ENCODE results near the gene VDR. TPM values are rescaled to one million over a fixed set of nuclear protein-coding genes. Genes with fewer than 3 reads are reported as not detected.

The VDR gene
- total RNA-seq, 2 donors from 2014 or later, result 12.0 to 23.0 TPM

DNA sequence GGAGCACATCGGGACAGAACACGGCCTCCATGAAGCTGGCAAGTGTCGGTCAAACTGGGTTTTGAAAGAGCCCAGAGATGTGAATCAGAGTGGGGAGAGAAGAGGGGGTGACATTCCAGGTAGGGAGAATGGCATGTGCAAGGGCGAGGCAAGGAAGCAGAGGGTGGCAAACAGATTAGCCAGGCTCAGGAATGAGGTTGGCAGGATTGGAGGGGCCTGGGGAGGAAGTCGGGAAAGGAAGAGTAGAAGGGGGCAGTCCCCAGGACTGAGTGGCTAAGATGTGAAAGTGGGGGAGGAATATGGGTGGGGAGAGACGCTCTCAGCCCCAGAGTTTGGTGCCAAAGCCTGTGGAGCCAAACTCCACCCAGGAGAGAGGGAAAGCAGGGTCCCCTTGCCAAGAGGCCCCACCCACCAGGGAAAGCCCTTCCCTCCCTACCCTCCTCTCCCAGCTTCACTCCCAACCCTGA, 79.6 kb downstream of the VDR start:
- H3K27ac Mint-ChIP-seq, result peak overlapping the region; percentile 86 to 89
- no peaks in the 10 kb centered on the region for H3K36me3 Mint-ChIP-seq
- peaks cover 44 to 52% of the 10 kb centered on the region in 2 donors for H3K4me1 Mint-ChIP-seq (ENCODE audit: low read depth in 2 of 2)
- H3K4me3 Mint-ChIP-seq, result no peak overlapping the region
- H3K9me3 Mint-ChIP-seq, result no peaks in the 10 kb centered on the region
- no peak for ATAC-seq
- H3K27me3 Mint-ChIP-seq, result no peaks in the 10 kb centered on the region
- DNase-seq (ENCODE audit: low spot score), result no peak

DNA sequence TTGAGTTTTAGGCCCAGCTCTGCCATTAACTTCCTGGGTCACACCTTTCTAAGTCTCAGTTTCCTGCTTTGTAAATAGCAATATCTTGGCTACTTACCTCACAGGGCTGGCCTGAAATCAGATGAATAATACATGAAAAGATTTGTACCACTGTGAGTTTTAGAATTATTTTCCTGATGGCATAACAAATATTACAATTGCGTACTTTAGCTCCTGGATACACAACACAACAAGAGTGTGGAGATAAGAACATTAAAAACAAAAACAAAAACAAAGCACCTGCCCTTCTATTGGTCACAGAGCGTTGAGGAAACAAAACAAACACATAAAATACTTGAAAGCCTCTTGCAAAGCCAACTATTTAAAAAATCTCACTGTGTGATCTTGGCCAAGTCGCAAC, 80.2 kb downstream of the VDR start:
- DNase-seq (ENCODE audit: low spot score), result no peak
- no peaks in the 10 kb centered on the region for H3K9me3 Mint-ChIP-seq
- H3K4me3 Mint-ChIP-seq, result peak overlapping the region; percentile 69
- no peaks in the 10 kb centered on the region for H3K36me3 Mint-ChIP-seq
- peak overlapping the region; percentile 86 to 89 for H3K27ac Mint-ChIP-seq
- ATAC-seq, result no peak
- H3K4me1 Mint-ChIP-seq (ENCODE audit: low read depth in 2 of 2), result peaks cover 46 to 53% of the 10 kb centered on the region in 2 donors
- no peaks in the 10 kb centered on the region for H3K27me3 Mint-ChIP-seq

DNA sequence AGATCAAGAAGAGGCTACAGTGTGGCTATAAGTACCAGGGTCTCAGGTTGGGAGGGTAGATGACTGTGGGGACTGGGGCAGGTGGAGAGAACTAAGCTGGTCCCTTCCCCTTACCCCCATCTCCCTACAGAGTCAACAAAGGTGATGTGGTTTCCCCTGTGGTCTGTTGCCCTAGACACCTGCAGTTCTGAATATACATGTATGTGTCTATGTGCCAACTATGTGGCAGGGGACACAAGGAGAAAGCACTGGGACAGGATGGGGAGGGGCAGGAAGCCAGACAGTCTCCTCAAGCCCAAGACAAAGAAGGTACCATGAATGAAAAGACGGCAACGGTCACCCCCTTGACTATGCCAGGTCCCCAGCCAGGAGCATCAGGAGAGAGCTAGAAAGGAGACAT, 80.6 kb downstream of the VDR start:
- DNase-seq (ENCODE audit: low spot score) (no peak), ATAC-seq (peak in 1 of 2 donors; percentile 22)
- Mint-ChIP-seq H3K27ac (peak overlapping the region; percentile 86 to 89), H3K9me3 (no peaks in the 10 kb centered on the region), H3K4me3 (peak overlapping the region; percentile 69), H3K36me3 (no peaks in the 10 kb centered on the region), H3K4me1 (ENCODE audit: low read depth in 2 of 2) (peaks cover 46 to 53% of the 10 kb centered on the region in 2 donors), H3K27me3 (no peaks in the 10 kb centered on the region)

DNA sequence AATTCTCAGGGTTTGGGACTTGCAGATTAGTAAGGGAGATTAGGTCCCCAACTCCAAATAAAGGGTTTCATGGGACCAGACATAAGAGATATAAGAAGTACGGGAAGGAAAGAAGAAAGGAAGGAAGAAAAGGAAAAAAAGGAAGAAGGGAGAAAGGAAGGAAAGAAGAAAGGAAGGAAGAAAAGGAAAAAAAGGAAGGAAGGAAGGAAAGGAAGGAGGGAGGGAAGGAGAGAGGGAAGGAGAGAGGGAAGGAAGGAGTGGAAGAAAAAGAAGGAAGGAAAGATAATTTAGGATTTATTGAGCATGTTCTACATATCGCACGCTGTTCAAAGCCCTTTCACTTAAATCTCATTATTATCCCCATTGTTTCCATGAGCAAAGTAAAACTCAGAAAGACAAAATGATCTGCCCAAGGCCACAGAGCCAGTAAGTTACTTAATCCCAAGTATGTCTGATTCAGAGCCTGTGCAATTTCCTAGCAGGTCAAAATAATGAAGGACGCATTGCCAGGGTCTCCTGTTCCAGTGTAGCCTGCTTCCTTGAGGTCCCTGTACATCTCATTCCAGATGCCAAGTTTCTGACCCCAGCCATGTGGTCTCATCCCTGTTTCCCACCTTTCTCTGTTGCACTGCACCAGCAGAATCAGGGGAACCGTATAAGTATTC, 81.2 kb downstream of the VDR start:
- H3K27ac Mint-ChIP-seq, result peak overlapping the region; percentile 86 to 89
- H3K27me3 Mint-ChIP-seq, result no peaks in the 10 kb centered on the region
- no peaks in the 10 kb centered on the region for H3K9me3 Mint-ChIP-seq
- no peak for ATAC-seq
- peak overlapping the region; percentile 69 for H3K4me3 Mint-ChIP-seq
- no peaks in the 10 kb centered on the region for H3K36me3 Mint-ChIP-seq
- no peak for DNase-seq (ENCODE audit: low spot score)
- H3K4me1 Mint-ChIP-seq (ENCODE audit: low read depth in 2 of 2), result peaks cover 46 to 52% of the 10 kb centered on the region in 2 donors

DNA sequence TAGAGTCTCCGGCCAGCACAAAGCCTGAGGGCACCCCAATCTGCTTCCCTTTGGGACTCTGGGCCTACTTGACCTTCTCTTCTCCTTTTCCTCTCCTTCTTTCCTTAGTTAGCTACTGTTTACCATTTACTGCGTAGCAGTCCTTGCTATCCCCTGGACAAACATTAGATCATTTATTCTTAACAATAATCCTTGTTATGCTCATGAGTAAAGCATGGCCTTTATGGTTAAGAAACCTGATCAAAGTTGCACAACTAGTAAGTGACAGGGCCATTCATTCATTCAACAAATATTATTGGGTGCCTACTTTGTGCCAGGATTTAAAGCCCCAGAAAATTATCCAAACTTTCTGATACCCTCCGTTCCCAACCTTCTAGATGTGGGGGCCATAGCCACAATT, 81.9 kb downstream of the VDR start:
- peak overlapping the region; percentile 68 to 89 for H3K27ac Mint-ChIP-seq
- H3K4me1 Mint-ChIP-seq (ENCODE audit: low read depth in 2 of 2), result peaks cover 47 to 54% of the 10 kb centered on the region in 2 donors
- DNase-seq (ENCODE audit: low spot score), result no peak
- H3K27me3 Mint-ChIP-seq, result no peaks in the 10 kb centered on the region
- no peaks in the 10 kb centered on the region for H3K9me3 Mint-ChIP-seq
- no peak overlapping the region for H3K4me3 Mint-ChIP-seq
- no peaks in the 10 kb centered on the region for H3K36me3 Mint-ChIP-seq
- no peak for ATAC-seq

DNA sequence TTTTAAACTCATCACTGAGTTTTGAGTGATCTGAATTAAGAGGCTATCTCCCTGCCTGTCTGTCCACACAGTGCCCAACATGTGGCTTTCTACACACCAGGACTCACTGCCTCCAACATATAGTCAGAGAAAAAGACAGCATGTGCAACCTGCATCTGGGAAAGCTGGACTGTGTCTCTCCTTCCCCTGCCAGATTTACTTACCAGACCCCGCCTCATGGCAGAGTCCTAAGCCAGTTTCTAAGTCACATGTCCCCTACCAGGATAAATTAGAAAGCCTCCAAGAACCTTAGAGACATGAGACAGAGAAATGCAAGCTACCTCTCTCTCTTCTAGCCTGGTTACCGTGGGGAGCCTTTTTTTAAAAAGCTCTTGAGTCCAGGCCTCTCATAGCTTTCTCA, 82.4 kb downstream of the VDR start:
- peak overlapping the region; percentile 19 for H3K4me3 Mint-ChIP-seq
- peak overlapping the region; percentile 68 to 89 for H3K27ac Mint-ChIP-seq
- H3K36me3 Mint-ChIP-seq, result no peaks in the 10 kb centered on the region
- no peaks in the 10 kb centered on the region for H3K27me3 Mint-ChIP-seq
- H3K9me3 Mint-ChIP-seq, result no peaks in the 10 kb centered on the region
- no peak for DNase-seq (ENCODE audit: low spot score)
- H3K4me1 Mint-ChIP-seq (ENCODE audit: low read depth in 2 of 2), result peaks cover 50 to 58% of the 10 kb centered on the region in 2 donors
- ATAC-seq, result no peak

DNA sequence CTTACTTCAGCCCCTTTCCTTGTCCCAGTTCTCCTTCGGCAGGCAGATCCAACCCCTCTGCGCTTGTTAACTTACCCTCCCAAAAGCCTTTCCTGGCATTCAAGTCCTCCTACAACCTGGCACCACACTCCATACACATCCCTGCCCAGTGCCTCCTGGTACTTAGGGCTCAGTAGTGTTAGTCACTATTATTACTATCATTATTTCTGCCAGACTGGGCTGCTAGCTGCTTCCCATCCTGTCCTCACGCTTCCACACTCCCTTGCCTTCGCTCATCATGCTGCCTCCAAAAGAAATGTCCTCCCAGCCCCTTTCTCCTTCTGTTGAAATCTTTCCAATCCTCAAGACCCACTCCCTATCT, 83.5 kb downstream of the VDR start:
- DNase-seq (ENCODE audit: low spot score) (no peak), ATAC-seq (no peak)
- Mint-ChIP-seq H3K27ac (peak overlapping the region; percentile 68 to 89), H3K9me3 (no peaks in the 10 kb centered on the region), H3K27me3 (no peaks in the 10 kb centered on the region), H3K4me3 (peak overlapping the region; percentile 88), H3K36me3 (no peaks in the 10 kb centered on the region), H3K4me1 (ENCODE audit: low read depth in 2 of 2) (peaks cover 58 to 67% of the 10 kb centered on the region in 2 donors)

DNA sequence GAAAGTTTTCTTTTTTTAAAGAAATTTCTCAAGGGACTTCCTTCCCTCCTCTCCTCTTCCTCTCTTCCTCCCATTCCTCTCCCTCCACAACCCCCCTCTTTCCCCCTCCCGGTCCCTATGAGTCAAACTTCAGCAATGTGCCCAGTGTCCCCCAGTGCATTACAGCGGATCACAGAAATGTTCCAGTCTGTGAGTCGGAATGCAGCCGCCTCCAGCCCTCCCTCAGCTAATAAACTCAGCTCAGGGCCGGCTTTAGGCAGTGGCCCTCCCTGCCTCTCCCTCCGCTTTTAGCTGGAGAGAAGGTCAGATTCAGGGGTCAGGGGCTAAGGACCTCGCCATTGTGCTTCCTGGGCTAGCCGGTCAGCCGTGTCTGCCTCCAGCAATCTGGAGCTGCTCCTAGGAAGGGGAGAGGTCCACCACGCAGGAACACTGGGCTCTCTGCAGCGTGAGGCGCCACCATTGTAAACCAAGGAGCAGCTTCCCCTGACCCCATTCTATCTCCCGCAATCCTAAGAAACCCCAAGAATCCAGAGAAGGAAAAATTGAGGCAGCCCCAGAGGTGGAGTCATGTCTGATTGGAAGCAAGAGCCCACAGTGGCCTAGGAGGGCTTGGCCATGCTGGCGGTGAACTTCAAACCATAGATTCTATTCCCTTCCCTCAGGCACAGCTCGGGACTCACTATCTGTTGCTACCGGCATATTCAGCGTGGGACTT, 84.0 kb downstream of the VDR start:
- Mint-ChIP-seq H3K4me3 (peak overlapping the region; percentile 88), H3K27me3 (no peaks in the 10 kb centered on the region), H3K27ac (peak overlapping the region; percentile 68 to 89), H3K9me3 (no peaks in the 10 kb centered on the region), H3K36me3 (no peaks in the 10 kb centered on the region), H3K4me1 (ENCODE audit: low read depth in 2 of 2) (peaks cover 58 to 70% of the 10 kb centered on the region in 2 donors)
- no peak for ATAC-seq
- no peak for DNase-seq (ENCODE audit: low spot score)

DNA sequence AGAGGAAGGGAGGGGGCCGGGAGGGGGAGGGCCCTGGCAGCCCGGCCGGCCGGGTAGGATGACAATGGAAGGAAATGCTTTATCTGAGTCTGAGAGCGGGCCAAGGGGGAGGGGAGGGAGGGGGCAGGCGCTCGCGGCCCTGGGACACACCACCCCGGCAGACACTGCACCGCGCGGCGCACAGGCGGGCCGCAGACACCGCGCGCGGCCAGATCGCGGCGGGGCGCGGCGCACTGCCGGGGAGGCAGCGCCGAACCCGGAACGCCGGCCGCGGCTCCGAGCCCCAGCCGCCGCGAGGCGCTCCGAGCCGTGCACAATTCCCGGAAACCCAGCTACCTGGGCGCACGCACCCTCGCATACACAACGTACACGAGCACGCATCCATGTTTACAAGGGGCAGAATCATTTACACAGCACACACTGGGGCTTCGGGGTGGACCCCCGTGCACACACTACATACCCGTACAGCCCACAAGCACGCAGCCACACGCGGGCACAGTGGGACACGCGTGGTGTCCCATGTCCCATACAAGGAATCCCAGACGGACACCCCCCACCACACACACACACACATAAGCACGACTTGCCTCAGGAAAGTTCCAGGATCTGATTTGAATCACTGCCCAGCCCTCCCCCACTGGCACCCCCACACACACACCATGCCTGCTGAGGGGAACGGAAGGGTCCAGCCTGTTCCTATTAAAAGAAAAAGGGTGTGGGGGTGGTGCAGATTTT, 84.7 kb downstream of the VDR start, which contains the start of gene HDAC7:
Gene HDAC7, minus strand, starts transcription at position 8 of the 735 bp plus-strand sequence. CDS start 118 bp downstream, outside the sequence.
- H3K27ac Mint-ChIP-seq, result peak within 1 kb of the TSS; percentile 94 to 100
- H3K27me3 Mint-ChIP-seq, result no peaks in the 10 kb centered on the region
- ATAC-seq, result peak; percentile 78 to 79
- no peak for DNase-seq (ENCODE audit: low spot score)
- H3K9me3 Mint-ChIP-seq, result peaks cover under 1% of the 10 kb centered on the region
- H3K36me3 Mint-ChIP-seq, result peaks cover 1% of the 10 kb centered on the region
- peaks cover 59 to 65% of the 10 kb centered on the region in 2 donors for H3K4me1 Mint-ChIP-seq (ENCODE audit: low read depth in 2 of 2)
- H3K4me3 Mint-ChIP-seq, result peak within 1 kb of the TSS; percentile 90

DNA sequence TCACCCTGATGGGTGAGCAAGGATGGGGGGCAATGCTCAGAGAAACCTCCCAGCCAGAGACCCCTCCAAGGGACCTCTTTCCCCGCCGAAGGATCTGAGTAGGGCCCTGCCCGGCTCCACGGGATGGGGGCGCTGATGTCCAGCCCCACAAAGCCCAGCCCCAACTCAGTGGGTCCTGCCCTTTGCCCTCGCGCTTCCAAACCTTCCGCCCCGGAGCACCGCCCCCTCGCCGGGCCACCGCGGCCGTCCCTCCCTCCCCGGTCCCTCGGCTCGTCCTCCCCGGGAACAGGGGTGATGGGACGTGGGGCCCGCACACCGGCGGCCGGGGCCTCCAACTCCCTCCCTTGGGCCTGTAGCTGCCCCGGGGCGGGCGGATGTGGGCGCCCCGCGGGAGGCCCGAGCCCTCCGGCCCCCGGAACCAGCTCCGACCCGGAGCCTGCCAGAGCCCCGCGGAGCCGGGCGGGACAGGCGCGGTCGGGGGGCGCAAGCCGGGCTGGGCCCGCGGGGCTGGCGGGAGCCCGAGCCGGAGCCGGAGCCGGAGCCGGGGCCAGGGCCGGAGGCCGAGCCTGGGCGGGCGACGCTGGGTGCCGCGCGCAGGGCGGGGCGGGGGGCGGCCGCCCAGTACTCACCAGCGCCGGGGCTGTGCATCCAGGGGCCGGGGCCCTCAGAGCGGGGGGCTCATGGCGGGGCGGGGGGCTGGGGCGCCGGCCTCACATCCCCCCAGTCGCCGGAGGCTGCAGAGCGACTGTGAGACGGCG, 85.5 kb downstream of the VDR start:
- H3K27ac Mint-ChIP-seq, result peak overlapping the region; percentile 94 to 100
- peaks cover 59 to 65% of the 10 kb centered on the region in 2 donors for H3K4me1 Mint-ChIP-seq (ENCODE audit: low read depth in 2 of 2)
- H3K4me3 Mint-ChIP-seq, result peak overlapping the region; percentile 90
- ATAC-seq, result peak; percentile 63 to 71
- peaks cover 5% of the 10 kb centered on the region for H3K36me3 Mint-ChIP-seq
- H3K27me3 Mint-ChIP-seq, result no peaks in the 10 kb centered on the region
- peaks cover 4% of the 10 kb centered on the region for H3K9me3 Mint-ChIP-seq
- DNase-seq (ENCODE audit: low spot score), result peak; percentile 79

DNA sequence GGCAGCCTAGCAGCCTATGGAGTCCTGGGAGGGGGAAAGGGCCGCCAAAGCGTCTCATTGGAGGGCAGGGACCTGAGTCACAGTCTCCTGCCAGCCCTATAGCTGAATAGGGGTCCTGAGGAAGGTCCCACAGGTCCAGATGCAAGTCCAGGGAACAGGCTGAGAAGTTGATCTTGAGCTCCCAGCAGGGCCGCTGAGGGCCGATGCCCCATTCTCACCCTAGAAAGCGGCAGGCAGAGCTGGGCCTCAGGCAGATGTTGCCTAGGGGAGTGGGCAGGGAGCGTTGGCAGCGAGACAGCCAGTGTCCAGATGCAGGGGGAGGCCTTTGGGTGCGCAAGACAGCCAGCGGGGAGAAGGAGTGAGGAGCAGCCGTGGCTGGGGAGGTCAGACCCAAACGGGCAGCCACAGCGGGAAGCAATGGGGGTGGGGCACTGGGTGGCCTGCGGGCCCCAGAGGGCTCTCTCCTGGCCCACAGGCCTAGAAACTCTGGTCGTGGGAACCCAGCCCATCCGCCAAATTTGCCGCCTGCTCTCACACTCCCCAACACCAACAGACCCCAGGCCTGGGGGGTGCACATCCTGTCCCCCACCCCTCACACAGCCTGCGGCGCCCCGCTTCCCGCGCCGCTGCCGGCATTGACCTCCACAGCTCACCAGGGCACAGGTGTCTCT, 86.2 kb downstream of the VDR start:
- Mint-ChIP-seq H3K9me3 (peaks cover 4% of the 10 kb centered on the region), H3K4me1 (ENCODE audit: low read depth in 2 of 2) (peaks cover 60 to 66% of the 10 kb centered on the region in 2 donors), H3K27ac (peak overlapping the region; percentile 94 to 100), H3K27me3 (no peaks in the 10 kb centered on the region), H3K4me3 (peak overlapping the region; percentile 90), H3K36me3 (peaks cover 5% of the 10 kb centered on the region)
- DNase-seq (ENCODE audit: low spot score) (peak; percentile 75), ATAC-seq (peak; percentile 39 to 54)

DNA sequence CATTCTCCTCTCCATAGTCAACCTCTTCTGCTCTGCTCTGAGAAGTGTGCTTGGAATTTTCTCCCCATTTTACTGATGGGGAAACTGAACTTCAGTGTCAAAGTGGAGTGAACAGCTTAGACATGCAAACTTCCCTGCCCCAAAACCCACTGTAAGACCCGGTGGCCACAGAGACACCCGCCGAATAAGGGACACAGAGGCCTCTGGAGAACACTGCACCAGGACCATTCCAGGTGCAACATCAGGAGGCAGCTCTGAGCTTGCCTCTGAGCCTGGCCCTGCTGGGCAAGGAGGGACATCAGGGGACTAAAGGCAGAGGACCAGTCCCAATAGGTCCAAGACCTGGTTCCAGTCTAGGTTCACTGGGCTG, 86.8 kb downstream of the VDR start:
- H3K27me3 Mint-ChIP-seq, result no peaks in the 10 kb centered on the region
- H3K36me3 Mint-ChIP-seq, result peaks cover 5% of the 10 kb centered on the region
- ATAC-seq (no peak), DNase-seq (ENCODE audit: low spot score) (no peak)
- H3K27ac Mint-ChIP-seq, result peak overlapping the region; percentile 94 to 100
- peaks cover 66 to 68% of the 10 kb centered on the region in 2 donors for H3K4me1 Mint-ChIP-seq (ENCODE audit: low read depth in 2 of 2)
- H3K9me3 Mint-ChIP-seq, result peaks cover 4% of the 10 kb centered on the region
- peak overlapping the region; percentile 90 for H3K4me3 Mint-ChIP-seq
